Head of caudate nucleus (tissue), 42 donors: ENCODE results near the gene SPTBN5.

Experiments used
- DNase-seq, 42 donors: peaks; one replicate each; pipeline versions ENCODE4 v3.0.0 to v3.0.0-alpha.2; 2020 to 2021; ENCODE audit warnings: mixed read lengths in 7 of 42
- intact Hi-C: fragments of 100-400 bp; cut with DNase I; formaldehyde crosslinking; loops from one replicate; pipeline ENCODE4 v1.15.0; 2022

The SPTBN5 gene

DNA sequence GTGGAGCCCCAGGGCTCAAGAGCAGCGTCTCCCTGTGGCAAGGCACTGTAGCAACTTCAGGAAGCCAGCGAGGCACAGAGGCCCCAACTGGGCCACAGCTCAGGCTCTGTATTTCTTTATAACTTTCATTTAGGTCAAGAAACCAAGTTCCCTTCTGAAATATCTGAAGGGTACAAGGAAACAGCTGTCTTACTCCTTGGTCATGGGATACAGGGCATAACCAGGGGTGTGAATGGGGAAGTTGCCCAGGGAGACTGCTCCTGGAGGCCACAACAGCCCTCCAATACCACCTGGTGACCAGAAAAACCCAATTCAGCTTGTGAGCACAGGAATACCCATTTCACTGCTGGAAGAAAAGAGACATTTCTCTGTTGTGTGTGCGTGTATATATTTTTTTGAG lies 13.3 kb upstream of the SPTBN5 start:
- intact Hi-C loops, result loop anchor here (10.0 kb wide), 1 partner anchor 332 kb away; no protein-coding TSS in a partner anchor
- no peak for DNase-seq

DNA sequence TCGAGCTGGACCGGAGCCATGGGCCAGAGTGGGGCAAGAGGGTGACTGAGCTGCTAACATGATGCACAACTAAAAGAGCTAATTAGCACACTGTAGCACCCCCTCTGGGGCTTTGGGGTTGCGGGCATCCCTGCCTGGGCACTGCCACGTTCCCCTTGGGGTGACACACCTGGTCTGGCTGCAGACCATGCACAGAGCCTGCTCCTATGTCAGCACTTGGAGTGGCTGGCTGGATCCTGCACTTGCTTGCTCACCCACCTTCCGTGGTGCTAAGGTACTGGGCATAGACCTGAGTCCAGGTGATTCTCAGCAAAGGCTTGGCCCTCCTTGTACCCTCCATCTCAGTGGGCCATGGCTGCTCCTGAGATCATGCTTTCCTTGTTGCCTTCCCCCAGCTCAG lies 12.8 kb upstream of the SPTBN5 start:
- intact Hi-C loops, result loop anchor here (10.0 kb wide), 1 partner anchor 332 kb away; no protein-coding TSS in a partner anchor
- DNase-seq, result no peak

DNA sequence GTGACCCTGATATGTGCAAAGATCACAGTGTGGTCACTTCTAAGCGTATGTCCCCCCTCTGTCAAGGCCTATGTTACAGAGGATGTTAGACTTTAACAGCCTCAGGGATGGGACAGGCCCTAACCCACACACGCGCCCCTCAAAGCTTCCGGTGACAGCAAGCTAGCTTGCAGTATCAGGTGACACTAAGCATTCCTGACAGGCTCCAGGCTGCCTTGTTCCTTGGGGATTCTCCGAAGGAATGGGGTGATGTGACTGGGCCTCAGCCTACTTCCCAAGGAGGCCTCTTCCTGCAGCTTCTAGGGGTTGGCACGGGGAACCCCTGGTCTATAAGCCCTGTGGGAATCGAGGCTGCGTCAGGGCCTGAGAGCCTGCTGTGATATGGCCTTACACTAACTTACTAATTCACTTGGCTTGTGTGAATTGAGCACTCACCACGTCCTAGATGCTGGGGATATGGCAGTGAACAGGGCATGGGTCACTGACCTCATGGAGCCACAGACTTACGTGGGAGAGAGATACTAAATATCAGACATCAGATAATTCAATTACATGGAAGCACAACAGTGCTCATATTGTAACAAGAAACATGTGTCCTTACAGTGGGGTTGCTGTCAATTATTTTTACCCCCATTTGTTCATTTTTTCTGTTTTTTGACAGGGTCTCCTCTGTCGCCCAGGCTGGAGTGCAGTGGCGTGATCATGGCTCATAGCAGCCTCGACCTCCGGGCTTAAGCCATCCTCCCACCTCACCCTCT lies 11.4 kb upstream of the SPTBN5 start:
- no peak for DNase-seq
- intact Hi-C loops, result loop anchor here (10.0 kb wide), 1 partner anchor 330 kb away; no protein-coding TSS in a partner anchor

DNA sequence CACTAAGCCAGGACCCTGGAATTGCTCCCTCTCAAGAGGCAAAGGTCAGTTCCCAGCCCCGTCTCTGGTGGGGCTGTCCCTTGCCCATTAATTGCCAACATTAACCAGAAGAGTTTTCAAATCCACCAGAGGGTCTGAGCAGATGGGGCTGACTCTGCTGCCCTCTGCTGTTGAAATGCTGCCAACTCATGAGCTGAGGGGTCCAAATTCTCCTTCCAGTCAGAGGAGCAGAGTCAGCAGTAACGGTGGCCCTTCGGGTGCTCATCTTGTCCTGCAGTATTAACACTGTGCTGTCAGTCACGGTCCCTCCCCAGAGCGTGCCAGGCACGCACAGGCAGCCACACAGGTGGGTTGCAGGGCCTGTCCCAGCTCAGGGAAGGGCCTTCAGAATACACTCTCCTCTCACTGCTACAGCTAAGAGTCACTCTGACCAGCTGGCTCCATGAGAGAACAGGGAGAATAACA lies 10.7 kb upstream of the SPTBN5 start:
- intact Hi-C loops, result loop anchor here (10.0 kb wide), 1 partner anchor 330 kb away; no protein-coding TSS in a partner anchor
- peak; percentile 20 to 89 (median 74) for DNase-seq

DNA sequence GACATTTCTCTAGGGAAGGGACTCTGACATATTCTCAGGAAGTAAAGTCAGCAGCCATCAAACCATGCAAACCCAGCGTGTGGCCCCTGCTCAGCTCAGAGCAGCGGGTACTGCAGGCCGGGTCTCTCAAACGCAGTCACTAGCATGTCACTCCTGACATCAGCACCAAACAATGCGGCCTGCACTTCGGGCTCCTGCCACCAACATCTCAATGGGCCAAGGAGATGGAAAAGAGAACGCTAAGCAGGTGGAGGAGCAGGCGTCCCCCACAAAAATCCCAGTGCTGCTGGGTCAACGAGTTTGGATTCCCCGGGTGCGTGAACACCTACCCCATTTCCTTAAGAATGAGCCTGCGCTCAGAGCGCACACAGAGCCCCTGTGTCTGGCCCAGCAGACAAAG lies 9.9 kb upstream of the SPTBN5 start:
- DNase-seq, result no peak
- intact Hi-C loops, result loop anchor here (10.0 kb wide), 1 partner anchor 329 kb away; no protein-coding TSS in a partner anchor

DNA sequence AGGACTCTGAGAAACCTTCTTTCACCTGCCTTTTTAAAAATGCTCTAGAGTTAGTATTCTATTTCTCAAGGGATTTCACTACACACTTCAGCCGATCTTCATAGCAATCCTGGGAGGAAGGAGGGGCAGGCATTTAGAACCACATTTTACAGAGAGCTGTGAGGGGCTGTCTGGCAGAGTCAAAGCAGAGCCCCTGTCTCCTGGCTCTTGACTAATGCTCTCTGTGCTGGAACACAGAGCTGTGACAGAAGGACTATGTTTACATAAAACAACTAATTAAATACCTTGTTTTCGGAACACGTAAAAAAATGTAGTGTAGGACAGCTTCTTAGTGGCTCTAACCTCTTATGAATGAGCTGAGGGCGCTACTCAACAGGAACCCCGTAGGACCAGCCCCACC lies 7.6 kb upstream of the SPTBN5 start:
- DNase-seq, result no peak
- intact Hi-C loops, result loop anchor here (10.0 kb wide), 1 partner anchor 327 kb away; no protein-coding TSS in a partner anchor

DNA sequence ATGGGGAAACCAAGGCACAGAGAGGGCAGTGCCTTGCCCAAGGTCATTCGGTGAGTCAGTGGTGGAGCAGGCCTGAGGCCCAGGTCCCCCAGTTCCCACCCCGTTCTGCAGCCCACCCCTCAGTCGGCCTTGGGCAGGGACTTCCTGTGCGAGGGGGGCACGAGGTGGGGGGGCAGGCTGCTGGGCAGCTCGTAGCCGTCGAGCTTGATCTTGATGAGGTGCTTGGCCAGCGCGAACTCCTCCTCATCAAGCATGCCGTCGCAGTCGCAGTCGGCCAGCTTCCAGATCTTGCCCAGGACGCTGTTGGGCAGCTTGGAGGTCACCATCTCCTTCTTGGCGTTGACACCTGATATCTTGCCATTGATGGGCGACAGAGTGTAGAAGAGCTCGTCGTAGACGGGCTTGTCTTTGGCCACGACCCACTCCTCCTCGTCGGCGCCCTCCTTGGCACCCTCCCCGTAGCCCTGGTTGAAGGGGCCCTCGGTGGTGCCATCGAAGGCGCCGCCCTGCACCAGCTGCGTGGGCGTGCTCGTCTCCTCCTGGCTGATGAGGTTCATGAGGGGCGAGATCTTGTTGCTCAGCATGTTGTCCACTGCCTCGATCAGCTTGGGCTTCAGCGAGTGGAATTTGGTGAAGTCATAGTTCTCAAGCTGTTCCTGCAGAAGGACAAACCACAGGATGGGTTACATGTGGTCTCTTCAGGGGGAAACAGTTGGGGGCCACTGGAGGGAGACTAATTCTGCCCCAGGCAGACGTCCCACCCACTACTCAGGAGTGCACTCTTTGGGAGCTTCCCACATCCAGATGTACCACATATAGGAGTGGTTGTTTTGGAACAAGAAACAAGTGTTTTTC lies 6.9 kb upstream of the SPTBN5 start:
- intact Hi-C loops, result loop anchor here (10.0 kb wide), 1 partner anchor 326 kb away; no protein-coding TSS in a partner anchor
- no peak for DNase-seq

DNA sequence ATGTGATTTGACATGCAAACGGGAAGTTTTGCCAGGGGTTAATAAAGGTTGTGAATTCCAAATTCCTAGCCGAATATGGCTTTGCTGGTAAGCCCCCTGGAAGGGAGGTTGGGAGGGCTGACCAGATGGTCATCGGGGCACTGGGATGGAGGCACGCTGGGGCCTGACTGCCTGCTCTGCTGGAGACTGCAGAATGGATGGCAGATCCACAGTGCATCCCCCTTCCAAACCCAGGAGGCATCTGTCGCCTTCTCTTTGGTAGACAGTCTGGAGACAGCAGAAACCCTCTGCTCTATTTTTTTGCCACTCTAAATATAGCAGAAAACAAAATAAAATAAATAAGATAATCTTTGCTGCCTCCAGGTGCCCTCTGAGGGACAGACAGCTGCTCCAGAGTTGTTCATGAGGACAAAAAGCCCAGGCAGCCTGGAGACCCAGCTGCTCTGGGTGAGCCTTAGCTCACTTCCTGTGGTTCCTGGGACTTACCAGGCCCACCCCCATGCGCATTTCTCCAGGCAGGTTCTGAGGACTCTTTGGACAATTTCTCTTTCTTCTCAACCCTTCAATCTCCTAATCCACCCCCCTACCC lies 6.1 kb upstream of the SPTBN5 start:
- intact Hi-C loops, result loop anchor here (10.0 kb wide), 1 partner anchor 325 kb away; no protein-coding TSS in a partner anchor
- no peak for DNase-seq

DNA sequence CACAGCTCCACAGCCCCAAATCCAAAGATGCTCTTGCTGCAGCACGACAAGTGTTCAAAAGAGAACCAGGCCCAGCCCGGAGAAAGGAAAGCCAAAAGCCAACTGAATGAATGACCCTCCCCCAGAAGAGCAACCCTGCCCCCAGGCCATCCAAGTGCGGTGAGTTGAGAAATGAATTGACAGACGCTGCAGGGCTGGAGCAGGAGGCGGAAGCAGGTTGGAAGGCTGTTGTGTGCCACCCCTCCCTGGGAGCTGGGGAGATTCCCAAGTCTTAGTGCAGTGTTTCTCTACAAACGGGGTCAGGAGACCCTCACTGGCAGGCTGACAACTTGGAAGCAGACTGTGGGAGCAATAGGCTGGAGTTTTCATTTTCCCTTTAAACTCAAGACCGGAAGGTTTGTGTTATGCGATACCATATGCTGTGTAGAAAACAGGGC lies 3.5 kb upstream of the SPTBN5 start:
- intact Hi-C loops, result no loop called here
- no peak for DNase-seq

DNA sequence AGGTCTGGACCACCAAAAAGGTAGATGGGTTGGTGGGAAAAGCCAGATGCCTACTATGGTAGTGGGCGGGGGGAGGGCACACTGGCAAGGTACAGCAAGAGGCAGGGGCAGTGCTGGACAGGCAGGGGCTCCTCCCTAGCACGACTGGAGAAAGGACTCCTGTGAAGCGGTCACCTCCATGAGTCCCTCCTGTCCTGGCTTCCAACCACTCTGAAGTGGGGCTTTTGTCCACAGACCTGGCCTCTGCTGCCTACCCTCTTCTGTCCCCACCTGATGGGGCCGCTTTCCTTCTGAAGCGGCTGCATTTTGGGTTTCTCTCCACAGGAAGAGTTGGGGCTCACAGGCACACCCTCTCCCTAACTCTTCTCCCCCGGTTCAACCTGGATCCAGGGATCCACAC lies 2.7 kb upstream of the SPTBN5 start:
- no peak for DNase-seq
- intact Hi-C loops, result no loop called here

DNA sequence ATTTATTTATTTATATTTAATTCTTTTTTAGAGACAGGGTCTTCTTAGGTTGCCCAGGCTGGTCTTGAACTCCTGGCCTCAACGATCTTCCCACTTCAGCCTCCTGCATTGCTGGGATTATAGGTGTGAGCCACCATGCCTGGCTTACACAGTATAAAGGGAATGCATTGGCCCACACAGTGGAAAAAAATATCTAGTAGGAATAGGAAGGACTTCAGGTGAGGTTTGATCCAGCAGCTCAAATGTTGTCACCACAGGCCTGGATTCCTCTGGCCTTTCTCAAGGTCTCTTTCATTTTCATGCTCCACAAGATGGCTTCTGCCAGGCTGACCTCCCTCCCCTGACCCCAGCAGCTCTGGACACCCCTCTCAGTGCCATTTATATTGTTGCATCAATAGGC lies 2.1 kb upstream of the SPTBN5 start:
- intact Hi-C loops, result no loop called here
- DNase-seq, result no peak

DNA sequence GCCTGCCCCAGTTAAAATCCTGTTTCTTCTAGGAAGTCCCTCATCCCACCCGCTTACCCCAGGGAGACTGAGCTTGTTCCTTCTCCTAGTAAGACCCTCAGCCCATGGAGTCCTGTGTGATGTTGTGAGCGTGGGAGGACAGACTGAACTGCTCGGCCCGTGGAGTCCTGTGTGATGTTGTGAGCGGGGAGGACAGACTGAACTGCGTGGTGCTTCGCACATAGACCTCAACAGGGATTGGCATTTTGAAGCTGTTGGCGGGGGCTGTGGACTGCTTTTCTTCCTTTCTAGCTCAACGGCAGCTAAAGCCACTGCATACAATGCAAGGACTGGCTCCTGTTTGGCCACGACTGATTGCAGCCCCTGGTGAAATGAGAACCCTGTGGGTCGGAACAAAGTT lies 1.6 kb upstream of the SPTBN5 start:
- intact Hi-C loops, result no loop called here

DNA sequence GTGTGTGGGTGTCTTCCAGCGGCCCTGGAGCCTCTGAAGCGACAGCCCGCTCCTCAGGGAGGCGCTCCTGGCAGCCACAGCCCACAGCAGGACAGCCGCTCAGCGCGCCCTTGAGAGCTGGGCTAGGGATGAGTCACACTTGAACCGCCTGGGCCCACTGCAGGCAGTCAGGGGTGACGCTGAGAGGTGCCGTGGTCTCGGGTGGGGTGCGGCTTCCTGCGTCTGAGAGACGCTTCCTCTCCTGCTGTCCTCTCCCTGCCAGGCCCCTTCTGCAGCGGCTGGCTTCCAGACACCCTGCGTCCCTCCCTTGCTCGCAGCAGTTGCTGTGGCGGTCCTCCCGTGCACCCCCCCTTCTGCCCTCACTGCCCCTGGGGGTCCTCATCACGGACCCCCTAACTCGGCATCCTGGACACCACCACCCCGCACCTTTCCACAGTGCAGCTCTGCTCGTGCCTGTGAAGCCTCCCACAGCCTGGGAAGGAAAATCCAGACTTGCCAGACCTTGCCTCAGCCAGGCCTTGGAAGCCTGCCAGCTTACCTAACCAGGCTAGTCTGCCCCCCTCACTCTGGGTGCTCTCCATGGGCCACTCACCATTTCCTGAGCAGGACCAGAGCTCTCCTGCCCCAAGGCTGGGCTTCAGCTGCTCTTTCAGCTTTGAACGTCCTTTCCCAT lies 1.1 kb upstream of the SPTBN5 start:
- intact Hi-C loops, result no loop called here
- peak in 16 of 42 donors; percentile 16 to 54 (median 34) for DNase-seq

More for the DNA sequence above, 1.6 kb upstream of the SPTBN5 start:
- DNase-seq, result no peak

DNA sequence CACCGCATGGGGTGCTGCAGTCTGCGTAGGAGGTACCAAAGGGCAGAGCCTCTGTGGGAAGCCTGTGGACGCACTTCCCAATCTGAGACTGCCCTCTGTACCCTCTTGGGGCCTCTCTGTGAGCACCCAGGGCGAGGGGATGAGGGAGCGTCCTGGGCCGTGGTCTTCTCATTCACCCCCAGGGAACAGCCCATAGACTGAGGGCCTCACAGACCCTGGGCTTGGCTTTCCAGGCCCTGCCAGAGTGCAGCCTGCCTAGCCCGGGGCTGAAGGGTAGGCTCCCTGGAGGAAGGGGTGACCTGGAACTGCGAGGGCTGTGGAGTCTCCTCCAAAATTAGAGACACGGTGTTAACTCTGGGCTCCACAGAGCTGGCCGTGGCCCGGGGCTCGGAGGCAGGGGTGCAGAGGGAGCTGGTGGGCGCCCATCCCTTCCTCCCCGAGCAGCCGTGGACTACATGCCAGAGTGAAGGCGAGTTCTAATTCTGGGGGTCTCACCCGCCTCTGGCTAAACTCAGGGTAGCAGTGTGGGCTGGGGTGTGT lies 468 bp upstream of the SPTBN5 start:
- intact Hi-C loops, result no loop called here
- DNase-seq, result no peak

DNA sequence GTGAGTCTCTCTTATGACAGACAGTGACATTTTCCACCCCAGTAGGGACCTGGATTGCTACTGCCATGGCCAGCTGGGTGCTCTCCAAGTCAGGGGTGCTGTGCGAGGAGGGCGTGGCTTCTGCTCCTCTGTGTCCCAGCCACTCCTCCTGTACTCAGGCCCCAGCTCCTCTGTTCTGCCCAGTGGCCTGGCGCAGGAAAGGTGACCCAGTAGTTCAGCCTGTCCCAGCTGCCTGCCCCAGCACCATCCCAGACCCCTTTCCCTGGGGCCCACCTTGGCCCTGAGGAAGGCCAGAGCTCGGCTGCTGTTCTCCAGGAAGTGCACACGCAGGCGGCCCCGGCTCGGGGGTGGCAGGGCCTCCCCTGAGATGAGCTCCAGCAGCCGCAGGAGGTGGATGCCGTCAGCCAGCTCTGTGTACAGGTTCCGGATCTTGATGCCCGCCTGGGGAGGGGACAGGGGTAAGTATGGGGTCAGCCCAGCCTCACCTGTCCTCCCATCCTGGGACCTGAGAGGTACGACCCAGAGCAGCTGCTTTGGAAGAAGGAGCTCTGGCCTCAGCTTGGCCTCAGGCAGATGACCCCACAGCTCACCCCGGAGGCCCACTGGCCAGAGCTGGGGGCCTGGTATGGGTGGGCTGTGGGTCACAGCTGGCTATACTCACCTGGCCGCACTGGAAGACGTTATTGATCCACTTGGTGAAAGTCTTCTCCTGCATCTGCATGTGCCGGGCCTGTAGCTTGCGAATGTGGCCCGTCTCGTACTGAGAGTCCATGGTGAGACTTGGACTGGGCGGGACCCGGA lies 1.0 kb downstream of the SPTBN5 start:
- no peak for DNase-seq

DNA sequence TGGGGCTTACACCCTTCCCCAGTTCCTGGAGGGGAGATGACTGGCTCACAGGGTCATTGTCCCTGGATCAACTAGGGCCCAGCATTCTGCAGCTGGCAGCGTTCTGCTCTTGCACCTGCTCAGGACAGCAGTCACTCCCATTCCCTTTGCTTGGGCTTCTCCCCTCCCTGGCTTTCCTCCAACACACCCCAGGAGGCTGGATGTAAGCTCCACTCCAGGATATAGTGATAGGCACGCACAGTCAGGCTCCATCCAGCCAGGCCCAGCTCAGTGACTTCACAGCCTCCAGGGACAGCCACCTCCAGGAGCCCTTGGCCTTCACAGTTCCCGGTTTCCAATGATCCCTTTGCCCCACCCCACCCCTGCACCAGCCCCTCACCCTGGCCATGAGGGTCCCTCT lies 1.9 kb downstream of the SPTBN5 start:
- DNase-seq, result no peak
- intact Hi-C loops, result no loop called here

More for the DNA sequence above, 1.0 kb downstream of the SPTBN5 start:
- intact Hi-C loops, result no loop called here

DNA sequence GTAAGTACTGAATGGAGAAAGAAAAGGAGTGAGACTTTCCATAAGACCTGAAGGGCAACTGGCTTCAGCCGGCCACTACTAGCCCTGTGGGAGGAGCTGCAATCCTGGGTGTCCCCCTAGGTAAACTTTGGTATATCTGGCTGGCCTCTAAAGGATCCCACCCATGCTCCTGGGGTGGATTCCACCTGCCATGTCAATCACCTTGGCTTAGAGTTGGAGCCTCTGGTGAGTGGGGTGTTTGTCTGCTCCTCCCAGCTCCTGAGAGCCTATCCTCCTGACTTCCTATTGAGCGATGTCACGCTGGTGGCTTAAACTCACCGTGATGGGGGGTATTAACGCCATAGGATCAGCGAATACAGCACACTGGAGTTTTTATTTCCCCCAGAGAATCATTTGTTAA lies 2.6 kb downstream of the SPTBN5 start:
- DNase-seq, result no peak
- intact Hi-C loops, result no loop called here
